Stomach (tissue), 4 donors: ENCODE results near the gene CTNNA3.

ENCODE experiments used
- EP300 ChIP-seq: sonication (generic); formaldehyde crosslinking; IDR thresholded peaks from one replicate; pipeline ENCODE4 v1.6.1; 2017; ENCODE audit warnings: antibody characterized with exemption
- POLR2A ChIP-seq, 4 donors: fragments of 450-650 bp; IDR thresholded peaks; one replicate each; pipeline ENCODE4 v1.6.1; 2016; ENCODE audit warnings: antibody characterized with exemption in 4 of 4, control low read depth in 2 of 4, mild to moderate bottlenecking in 1 of 4, moderate library complexity in 1 of 4
- POLR2AphosphoS5 ChIP-seq, 3 donors: sonication (generic); formaldehyde crosslinking; IDR thresholded peaks; one replicate each; pipeline ENCODE4 v1.6.1; 2016; ENCODE audit warnings: antibody characterized with exemption in 3 of 3
- TF ChIP-seq, protein P1 (sequence below), 7 experiments: fragments of 450-650 bp in 4 of 7; fragments of 200-600 bp in 3 of 7; sonication (generic) in 3 of 7; IDR thresholded peaks; one replicate each; pipeline ENCODE4 v1.5.1; 2016 to 2019; ENCODE audit warnings: antibody characterized with exemption in 7 of 7, control low read depth in 2 of 7, mild to moderate bottlenecking in 1 of 7

DNA sequence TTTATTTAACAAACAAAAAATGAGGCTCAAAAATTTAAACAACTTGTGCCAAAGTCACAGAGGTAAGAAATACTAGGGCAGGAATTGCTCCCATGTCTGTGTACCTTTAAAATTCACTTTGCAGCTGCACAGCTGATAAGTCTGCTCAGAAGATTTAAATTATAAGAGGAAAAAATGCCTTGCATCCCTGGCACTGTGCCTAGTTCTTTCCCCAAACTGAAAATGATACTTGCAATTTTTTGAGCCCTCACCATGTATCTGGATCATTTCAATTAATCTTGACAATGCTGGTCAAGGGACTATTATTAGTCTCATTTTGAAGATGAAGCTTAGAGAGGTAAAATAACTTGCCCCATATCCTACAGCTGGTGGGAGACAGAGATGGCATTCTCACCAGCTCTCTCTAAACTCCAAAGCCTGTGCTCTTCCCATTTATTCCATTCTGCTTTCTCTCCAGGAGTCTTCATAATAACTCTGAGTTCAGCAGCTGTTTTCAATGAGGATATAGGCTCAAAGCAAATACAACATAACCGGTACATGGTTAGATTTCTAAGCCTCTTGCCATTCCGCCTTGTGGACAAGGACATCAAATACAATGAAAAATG lies 1120.6 kb downstream of the CTNNA3 start:
- no peak for TF ChIP-seq EP300
- TF ChIP-seq, protein P1, sequence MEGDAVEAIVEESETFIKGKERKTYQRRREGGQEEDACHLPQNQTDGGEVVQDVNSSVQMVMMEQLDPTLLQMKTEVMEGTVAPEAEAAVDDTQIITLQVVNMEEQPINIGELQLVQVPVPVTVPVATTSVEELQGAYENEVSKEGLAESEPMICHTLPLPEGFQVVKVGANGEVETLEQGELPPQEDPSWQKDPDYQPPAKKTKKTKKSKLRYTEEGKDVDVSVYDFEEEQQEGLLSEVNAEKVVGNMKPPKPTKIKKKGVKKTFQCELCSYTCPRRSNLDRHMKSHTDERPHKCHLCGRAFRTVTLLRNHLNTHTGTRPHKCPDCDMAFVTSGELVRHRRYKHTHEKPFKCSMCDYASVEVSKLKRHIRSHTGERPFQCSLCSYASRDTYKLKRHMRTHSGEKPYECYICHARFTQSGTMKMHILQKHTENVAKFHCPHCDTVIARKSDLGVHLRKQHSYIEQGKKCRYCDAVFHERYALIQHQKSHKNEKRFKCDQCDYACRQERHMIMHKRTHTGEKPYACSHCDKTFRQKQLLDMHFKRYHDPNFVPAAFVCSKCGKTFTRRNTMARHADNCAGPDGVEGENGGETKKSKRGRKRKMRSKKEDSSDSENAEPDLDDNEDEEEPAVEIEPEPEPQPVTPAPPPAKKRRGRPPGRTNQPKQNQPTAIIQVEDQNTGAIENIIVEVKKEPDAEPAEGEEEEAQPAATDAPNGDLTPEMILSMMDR (IDR thresholded peaks at IDR 0.05) = no peak
- no peak for TF ChIP-seq POLR2A (IDR thresholded peaks at IDR 0.05)
- no peak for TF ChIP-seq POLR2AphosphoS5 (IDR thresholded peaks at IDR 0.05)
